Aorta (tissue), 5 donors: Measurements from ENCODE around the gene PRICKLE2. TPM values are rescaled to one million over a fixed set of nuclear protein-coding genes. Genes with fewer than 3 reads are reported as not detected.

Experiments
- ATAC-seq: fragments of 200-7000 bp; cut with Tn5 transposase; one replicate; pipeline ENCODE4 v1.9.1; 2022; ENCODE audit warnings: moderate library complexity; ENCODE audit not compliant: low FRiP score
- DNase-seq, 2 donors: peaks; one replicate each; pipeline ENCODE4 v3.0.0-alpha.2; 2020
- H3K27ac ChIP-seq, 2 donors: one replicate each; pipeline ENCODE4 v1.5.1; 2013; ENCODE audit warnings: low read length in 2 of 2, mild to moderate bottlenecking in 2 of 2, moderate library complexity in 2 of 2, control low read depth in 1 of 2, inconsistent platforms in 1 of 2, low read depth in 1 of 2
- H3K27me3 ChIP-seq, 2 donors: one replicate each; pipeline ENCODE4 v1.6.1; 2013; ENCODE audit warnings: control low read depth in 1 of 2, low read length in 1 of 2, mild to moderate bottlenecking in 1 of 2, moderate library complexity in 1 of 2; ENCODE audit not compliant: insufficient read depth in 2 of 2, control insufficient read depth in 1 of 2
- H3K36me3 ChIP-seq, 2 donors: one replicate each; pipeline ENCODE4 v1.6.1; 2013; ENCODE audit warnings: control low read depth in 1 of 2, low read length in 1 of 2, mild to moderate bottlenecking in 1 of 2; ENCODE audit not compliant: insufficient read depth in 2 of 2, control insufficient read depth in 1 of 2
- H3K4me1 ChIP-seq, 2 donors: one replicate each; pipeline ENCODE4 v1.6.1; 2013; ENCODE audit warnings: low read length in 2 of 2, control low read depth in 1 of 2, mild to moderate bottlenecking in 1 of 2, moderate library complexity in 1 of 2; ENCODE audit not compliant: insufficient read depth in 2 of 2, control insufficient read depth in 1 of 2
- H3K4me3 ChIP-seq, 2 donors: one replicate each; pipeline ENCODE4 v1.5.1; 2013; ENCODE audit warnings: low read length in 2 of 2, control low read depth in 1 of 2, mild to moderate bottlenecking in 1 of 2
- H3K9me3 ChIP-seq: one replicate; pipeline ENCODE4 v1.6.1; 2013; ENCODE audit warnings: mild to moderate bottlenecking, low read length; ENCODE audit not compliant: control insufficient read depth
- WGBS, 2 donors: extraction: QIAGEN DNeasy Blood & Tissue Kit; methylation state at CpG; one replicate each; pipeline ENCODE4 v1.1.7; 2013; 5-methylcytosine and 5-hydroxymethylcytosine counted together
- intact Hi-C, 2 donors: fragments of 100-400 bp; cut with DNase I; formaldehyde crosslinking; loops; one replicate each; pipeline versions ENCODE4 v1.14.2 to v1.15.0; 2022
- polyA plus RNA-seq, 2 donors: library from polyadenylated mRNA; stranded (reverse); fragments of 200-250 nt; gene quantifications; one replicate each; pipeline ENCODE4 v1.2.3, GENCODE V29; 2013
- total RNA-seq, 2 donors: library from RNA; stranded (reverse); fragmentation: NEBNext Ultra II Directional; extraction: Animal tissue kit (Norgen Biotek cat#: 25700); gene quantifications; one replicate each; pipeline ENCODE4 v1.2.1, GENCODE V29; 2021
- donor health status: healthy with polysubstance abuse.
- donor health status: Bipolar disorder and iron deficiency.
- donor health status: DM: no; HTN: no; CAD: no.
- donor health status: DM: no; HTN: no; CAD: no.
- donor health status: DM: yes; HTN: yes; CAD: no.

The PRICKLE2 gene
- total and polyA plus RNA-seq, 4 donors: 2.1 to 42.1 (median 13.9) TPM

DNA sequence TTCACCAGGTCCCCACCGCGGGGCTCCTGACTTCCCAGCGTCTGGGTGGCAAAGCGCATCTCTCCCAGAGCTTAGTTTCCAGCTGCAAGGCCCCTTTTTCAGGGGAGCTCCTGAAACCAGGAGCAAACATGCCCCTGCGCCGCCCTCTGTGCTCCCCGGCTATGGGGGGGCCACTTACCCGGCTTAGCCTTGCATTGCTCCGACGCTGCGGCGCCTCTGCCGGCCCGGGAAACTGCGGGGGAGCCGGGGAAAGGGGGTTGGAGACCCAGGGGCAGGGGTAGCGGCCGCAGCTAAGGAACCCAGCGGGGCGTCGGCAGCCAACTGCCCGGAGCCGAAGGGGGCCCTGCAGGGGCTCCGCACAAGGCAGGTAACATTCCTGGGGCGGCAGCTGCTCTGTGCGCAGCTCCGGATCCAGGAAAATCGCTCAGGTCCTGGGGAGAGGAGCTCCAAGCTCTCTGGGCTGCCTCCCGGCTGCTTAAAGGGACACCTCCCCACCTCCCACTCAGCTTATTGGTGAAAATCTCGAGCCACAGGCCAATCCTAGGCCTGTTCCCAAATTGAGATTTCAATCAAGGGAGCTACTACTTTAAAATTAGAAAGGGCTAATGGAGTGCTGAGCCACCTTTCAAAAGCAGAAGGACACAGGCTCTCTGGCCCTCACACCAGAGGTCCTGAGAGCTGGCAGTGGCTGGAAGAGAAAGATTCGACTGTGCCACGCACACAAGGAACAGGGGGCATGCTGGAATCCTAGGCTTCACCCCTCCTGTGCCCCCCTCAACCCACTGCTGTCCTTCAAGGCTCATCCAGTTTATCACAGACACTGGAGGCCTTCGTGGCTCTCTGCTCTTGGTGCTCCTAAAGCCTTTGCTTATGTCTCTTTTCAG lies 42.7 kb upstream of the PRICKLE2 start:
- Histone ChIP-seq H3K27ac (peak overlapping the region in 1 of 2 donors; percentile 77), H3K4me3 (peak overlapping the region; percentile 62 to 73), H3K9me3 (no peaks in the 10 kb centered on the region), H3K27me3 (no peaks in the 10 kb centered on the region), H3K36me3 (no peaks in the 10 kb centered on the region), H3K4me1 (peaks cover 0 to 12% of the 10 kb centered on the region in 2 donors)
- whole genome bisulfite sequencing, 2 donors: 2% methylated on average over 33 of the region's 33 CpGs
- ATAC-seq: peak; percentile 93
- DNase-seq: peak; percentile 76 to 82
- intact Hi-C loops: loop anchor here (5.0 kb wide), 2 partner anchors 41 to 46 kb away; partner anchors contain the start of gene PRICKLE2 (in 1 of the 2)

DNA sequence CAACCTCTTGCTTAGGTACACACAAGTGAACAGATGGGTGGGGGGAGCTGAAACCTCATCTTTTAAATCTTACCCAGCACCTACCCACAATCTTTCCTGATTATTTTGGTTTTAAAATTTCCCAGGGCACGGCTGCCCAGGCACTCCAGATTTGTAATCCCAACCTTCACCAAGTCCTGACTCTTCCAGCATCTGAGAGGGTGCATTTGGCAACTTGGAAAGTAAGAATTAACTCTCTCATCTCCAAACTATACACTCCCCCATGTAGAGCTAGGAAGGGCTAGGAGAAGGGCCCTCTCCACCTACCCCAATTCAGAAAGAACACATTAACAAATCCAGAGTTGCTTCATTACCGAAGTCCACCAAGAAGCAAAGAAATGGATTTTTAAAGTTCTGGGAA lies 41.7 kb upstream of the PRICKLE2 start:
- Histone ChIP-seq H3K27ac (peak overlapping the region; percentile 44 to 64), H3K9me3 (no peaks in the 10 kb centered on the region), H3K4me3 (peak overlapping the region; percentile 49 to 62), H3K27me3 (no peaks in the 10 kb centered on the region), H3K4me1 (peaks cover 0 to 12% of the 10 kb centered on the region in 2 donors), H3K36me3 (no peaks in the 10 kb centered on the region)
- intact Hi-C loops: loop anchor here (5.0 kb wide), 2 partner anchors 40 to 45 kb away; partner anchors contain the start of gene PRICKLE2 (in 1 of the 2)
- DNase-seq: no peak
- ATAC-seq: no peak
- WGBS, 2 donors: 4 to 5% methylated on average over 2 of the region's 2 CpGs

DNA sequence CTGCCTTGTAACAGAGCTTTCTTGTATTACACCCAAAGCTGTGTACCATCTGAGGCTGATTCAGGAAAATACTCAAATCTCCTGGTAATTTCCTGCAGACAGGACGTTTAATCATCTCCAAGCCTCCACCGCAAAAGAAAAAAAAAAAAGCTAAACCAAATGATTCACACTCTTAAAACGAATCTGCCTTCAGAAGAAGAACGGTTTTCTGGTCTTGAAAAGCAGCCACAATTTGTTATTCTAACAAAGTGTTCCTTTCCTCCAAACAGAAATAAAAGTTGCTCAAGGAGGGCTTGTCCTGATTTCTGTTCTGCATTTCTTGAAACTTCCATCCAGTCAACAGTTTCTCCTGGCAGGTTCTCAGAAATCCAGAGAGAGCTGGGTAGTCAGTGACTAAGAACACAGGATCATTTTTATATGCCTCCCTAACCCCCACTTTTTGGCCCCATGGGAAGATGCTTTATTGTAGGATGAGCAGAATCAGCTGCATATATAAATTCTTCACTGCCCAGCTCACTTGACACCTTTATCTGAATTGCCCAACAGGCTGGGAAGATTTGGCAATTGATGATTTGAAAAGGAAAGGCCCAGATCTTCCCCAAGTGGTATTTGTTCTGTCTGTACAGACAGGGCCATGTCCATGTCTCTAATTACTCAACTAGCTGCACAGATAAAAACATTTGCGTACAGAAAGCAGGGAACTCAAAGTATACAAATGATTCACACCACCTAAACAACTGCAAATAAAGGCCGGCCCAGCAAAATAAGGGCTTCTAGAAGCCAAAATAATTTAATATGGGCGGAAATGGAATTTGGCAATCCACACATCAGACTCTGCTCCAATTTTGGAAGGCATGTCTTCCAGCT lies 41.0 kb upstream of the PRICKLE2 start:
- no peaks in the 10 kb centered on the region for H3K9me3 ChIP-seq
- no peaks in the 10 kb centered on the region for H3K27me3 ChIP-seq
- DNase-seq (no peak), ATAC-seq (peak; percentile 77)
- WGBS, 2 donors: 2 to 4% methylated on average over 7 of the region's 7 CpGs
- intact Hi-C loops: loop anchor here (5.0 kb wide), 2 partner anchors 39 to 44 kb away; partner anchors contain the start of gene PRICKLE2 (in 1 of the 2)
- H3K4me3 ChIP-seq: peak overlapping the region; percentile 49 to 62
- no peaks in the 10 kb centered on the region for H3K36me3 ChIP-seq
- H3K4me1 ChIP-seq: peaks cover 0 to 17% of the 10 kb centered on the region in 2 donors
- peak overlapping the region; percentile 63 to 67 for H3K27ac ChIP-seq

DNA sequence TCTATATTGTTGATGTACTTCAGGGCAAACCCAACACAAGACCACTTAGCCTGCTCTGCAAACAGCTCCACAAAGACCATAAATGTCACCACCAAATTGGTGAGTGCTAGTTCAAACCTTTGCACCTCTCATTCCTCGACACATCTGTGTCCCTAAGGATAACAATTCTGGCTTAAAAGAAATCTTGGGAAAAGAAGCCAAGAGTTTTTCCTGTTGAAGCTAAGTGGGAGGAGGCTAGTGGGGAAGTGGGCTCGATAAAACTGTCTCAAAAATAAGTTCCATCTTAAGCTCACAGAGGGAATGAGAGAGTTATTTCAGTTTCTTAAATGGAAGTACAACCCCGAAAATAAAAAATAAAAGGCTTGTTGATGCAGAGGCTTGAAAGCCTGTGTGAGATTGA lies 40.4 kb upstream of the PRICKLE2 start:
- ATAC-seq (no peak), DNase-seq (no peak)
- H3K9me3 ChIP-seq: no peaks in the 10 kb centered on the region
- peak overlapping the region; percentile 49 to 62 for H3K4me3 ChIP-seq
- no peaks in the 10 kb centered on the region for H3K27me3 ChIP-seq
- H3K4me1 ChIP-seq: peaks cover 0 to 17% of the 10 kb centered on the region in 2 donors
- intact Hi-C loops: loop anchor here (5.0 kb wide), 2 partner anchors 38 to 43 kb away; partner anchors contain the start of gene PRICKLE2 (in 1 of the 2)
- no peaks in the 10 kb centered on the region for H3K36me3 ChIP-seq
- H3K27ac ChIP-seq: peak overlapping the region; percentile 63 to 67
- 1 to 2% methylated on average over 3 of the region's 3 CpGs for WGBS, 2 donors

DNA sequence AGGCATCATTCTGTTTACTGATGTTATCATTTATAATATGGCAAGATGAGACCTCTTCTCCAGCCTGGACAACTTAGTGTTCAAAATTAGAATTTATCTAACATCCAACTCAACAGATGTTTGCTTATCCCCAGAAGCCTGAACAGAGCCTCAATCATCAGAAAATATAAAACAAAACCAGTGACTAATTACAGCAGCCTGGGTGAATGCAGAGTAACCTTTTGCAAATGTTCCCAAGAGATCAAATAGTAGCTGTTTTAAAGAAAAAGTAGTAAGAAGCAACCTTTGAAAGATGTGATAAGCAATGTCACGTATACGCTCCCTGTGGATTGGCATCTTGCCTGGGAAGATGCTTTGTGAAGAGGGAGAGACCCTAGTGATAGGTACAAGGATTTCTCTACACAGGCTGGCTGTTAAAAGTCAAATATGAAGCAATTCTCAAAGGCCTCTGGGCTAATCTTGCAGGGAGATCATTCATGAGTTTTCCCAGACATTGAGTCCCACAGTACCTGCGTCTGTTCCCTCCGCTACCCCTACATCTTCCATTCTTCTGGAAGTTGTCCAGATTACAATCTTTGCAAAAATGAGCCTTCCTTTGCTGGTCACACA lies 39.3 kb upstream of the PRICKLE2 start:
- H3K27ac ChIP-seq: no peak overlapping the region
- ATAC-seq (no peak), DNase-seq (no peak)
- 76 to 78% methylated on average over 4 of the region's 4 CpGs for WGBS, 2 donors
- no peaks in the 10 kb centered on the region for H3K9me3 ChIP-seq
- H3K27me3 ChIP-seq: no peaks in the 10 kb centered on the region
- no peak overlapping the region for H3K4me3 ChIP-seq
- intact Hi-C loops: loop anchor here (5.0 kb wide), 2 partner anchors 37 to 42 kb away; partner anchors contain the start of gene PRICKLE2 (in 1 of the 2)
- H3K36me3 ChIP-seq: no peaks in the 10 kb centered on the region
- peaks cover 0 to 24% of the 10 kb centered on the region in 2 donors for H3K4me1 ChIP-seq

DNA sequence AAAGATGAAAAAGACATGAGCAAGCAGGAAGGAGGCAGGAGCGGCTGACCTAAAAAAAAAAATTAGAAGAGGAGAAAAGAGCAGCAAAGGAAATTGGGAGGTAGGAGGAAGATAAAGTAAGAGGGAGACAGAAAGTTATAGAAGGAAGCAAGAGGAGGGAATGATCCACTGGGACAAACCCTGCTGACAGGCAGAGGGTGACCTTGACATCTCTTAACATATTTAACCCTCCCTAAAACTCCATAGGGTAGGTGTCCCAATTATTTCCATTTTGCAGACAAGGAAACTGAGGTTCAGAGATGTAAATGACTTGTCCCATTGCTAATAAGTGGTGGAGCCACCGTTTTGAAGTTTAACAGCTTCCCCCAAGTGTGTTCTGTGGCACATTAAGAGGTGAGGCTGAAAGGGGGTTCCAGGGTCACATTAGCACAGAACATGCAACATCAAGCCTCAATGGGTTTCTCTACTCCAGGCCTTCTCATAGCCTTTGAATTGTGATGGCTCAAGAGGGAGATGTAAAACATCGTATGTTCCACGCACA lies 37.4 kb upstream of the PRICKLE2 start:
- ATAC-seq (no peak), DNase-seq (no peak)
- Histone ChIP-seq H3K4me3 (no peak overlapping the region), H3K9me3 (no peaks in the 10 kb centered on the region), H3K27ac (no peak overlapping the region), H3K36me3 (no peaks in the 10 kb centered on the region), H3K27me3 (no peaks in the 10 kb centered on the region), H3K4me1 (peaks cover 0 to 24% of the 10 kb centered on the region in 2 donors)
- intact Hi-C loops: no loop called here
- 97 to 98% methylated on average over 4 of the region's 4 CpGs for WGBS, 2 donors

DNA sequence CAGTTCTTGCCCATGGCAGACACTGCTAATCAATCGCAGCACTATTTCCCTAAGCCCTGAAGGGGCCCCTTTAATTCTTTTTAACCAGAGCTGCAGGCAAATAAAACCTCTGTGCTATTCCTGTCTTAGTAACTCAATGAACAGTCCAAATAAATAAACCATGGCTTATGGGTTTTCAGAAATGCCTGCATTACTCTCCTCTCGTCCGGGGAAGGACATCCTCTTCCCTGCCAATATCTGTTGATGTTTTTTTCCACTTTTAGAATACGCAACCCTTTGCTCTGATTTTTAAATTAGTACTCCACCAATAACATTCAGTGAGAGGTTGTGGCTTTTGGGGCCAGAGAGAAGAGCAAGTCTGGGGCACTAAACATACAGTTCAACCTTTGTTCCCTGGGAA lies 35.2 kb upstream of the PRICKLE2 start:
- no peaks in the 10 kb centered on the region for H3K9me3 ChIP-seq
- H3K27me3 ChIP-seq: no peaks in the 10 kb centered on the region
- 6 to 14% methylated on average over 4 of the region's 4 CpGs for WGBS, 2 donors
- H3K36me3 ChIP-seq: no peaks in the 10 kb centered on the region
- H3K27ac ChIP-seq: no peak overlapping the region
- no peak overlapping the region for H3K4me3 ChIP-seq
- DNase-seq (no peak), ATAC-seq (no peak)
- peaks cover 3 to 24% of the 10 kb centered on the region in 2 donors for H3K4me1 ChIP-seq
- intact Hi-C loops: no loop called here

DNA sequence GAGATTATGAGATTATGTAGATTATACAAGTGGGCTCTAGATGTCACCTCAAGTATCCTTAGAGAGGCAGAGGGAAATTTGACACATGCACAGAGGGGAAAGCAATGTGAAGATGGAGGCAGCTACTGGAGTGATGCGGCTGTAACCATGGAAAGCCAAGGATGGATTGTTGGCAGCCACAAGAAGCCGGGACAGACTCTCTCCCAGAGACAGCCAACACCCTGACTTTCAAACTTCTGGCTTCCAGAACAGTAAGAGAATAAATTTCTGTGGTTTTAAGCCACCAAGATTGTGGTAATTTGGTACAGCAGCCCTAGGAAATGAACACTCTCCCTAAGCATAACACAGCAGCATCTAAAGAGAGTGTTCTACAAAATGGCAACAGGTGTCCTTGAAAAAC lies 34.4 kb upstream of the PRICKLE2 start:
- peaks cover 0 to 2% of the 10 kb centered on the region in 2 donors for H3K36me3 ChIP-seq
- no peak for ATAC-seq
- peaks cover 3 to 23% of the 10 kb centered on the region in 2 donors for H3K4me1 ChIP-seq
- H3K9me3 ChIP-seq: no peaks in the 10 kb centered on the region
- no peak for DNase-seq
- intact Hi-C loops: no loop called here
- 78 to 86% methylated on average over 2 of the region's 2 CpGs for WGBS, 2 donors
- no peaks in the 10 kb centered on the region for H3K27me3 ChIP-seq
- no peak overlapping the region for H3K27ac ChIP-seq
- H3K4me3 ChIP-seq: no peak overlapping the region
